ENCODE results near the gene PHF10.

- TF ChIP-seq CTCF (IDR thresholded peaks at IDR 0.05; ENCODE audit: low read depth, low read length) (no peak), POLR2A (IDR thresholded peaks at IDR 0.05; ENCODE audit: extremely low read depth, insufficient read length) (no peak)
Observed at GRCh38 chr6:169723991-169724493, 258 bp downstream of the PHF10 start.
